ENCODE measurements around the gene FGR. TPM values are rescaled to one million over a fixed set of nuclear protein-coding genes. Genes with fewer than 3 reads are reported as not detected.

FGR gene
- total and polyA plus RNA-seq, 2 of the 13 experiments (the other 11 are each of a cell fraction or from before 2014, with no cell fraction given), result not detected

- TF ChIP-seq ZKSCAN5 (CRISPR knock-in tag; IDR thresholded peaks at IDR 0.05) (no peak), ZNF563 (CRISPR knock-in tag; IDR thresholded peaks at IDR 0.05) (no peak), ZNF253 (CRISPR knock-in tag; IDR thresholded peaks at IDR 0.05; ENCODE audit: borderline replicate concordance) (no peak), NR2F6 (IDR thresholded peaks at IDR 0.05) (no peak), NR2F6 (CRISPR knock-in tag; IDR thresholded peaks at IDR 0.05) (0 out of 2 replicates have a peak, but pooled peaks have one; percentile 32), REPIN1 (CRISPR knock-in tag; IDR thresholded peaks at IDR 0.05; ENCODE audit: borderline replicate concordance, low read depth) (no peak), ZNF772 (CRISPR knock-in tag; IDR thresholded peaks at IDR 0.05) (no peak), ZBTB21 (CRISPR knock-in tag; IDR thresholded peaks at IDR 0.05) (no peak), ZNF263 (CRISPR knock-in tag; IDR thresholded peaks at IDR 0.05) (no peak), CCAR2 (optimal IDR thresholded peaks at IDR 0.05; ENCODE audit: low read depth, low read length) (no peak), KLF15 (CRISPR knock-in tag; IDR thresholded peaks at IDR 0.05; ENCODE audit: borderline replicate concordance) (no peak), ZNF883 (CRISPR knock-in tag; IDR thresholded peaks at IDR 0.05; ENCODE audit: not compliant biosample characterization) (no peak), GABPA (IDR thresholded peaks at IDR 0.05; ENCODE audit: low read depth, low read length) (no peak), GABPA (CRISPR knock-in tag; IDR thresholded peaks at IDR 0.05; ENCODE audit: low read depth) (no peak), SNAPC4 (CRISPR knock-in tag; IDR thresholded peaks at IDR 0.05) (no peak)
- TF ChIP-seq, protein P1, sequence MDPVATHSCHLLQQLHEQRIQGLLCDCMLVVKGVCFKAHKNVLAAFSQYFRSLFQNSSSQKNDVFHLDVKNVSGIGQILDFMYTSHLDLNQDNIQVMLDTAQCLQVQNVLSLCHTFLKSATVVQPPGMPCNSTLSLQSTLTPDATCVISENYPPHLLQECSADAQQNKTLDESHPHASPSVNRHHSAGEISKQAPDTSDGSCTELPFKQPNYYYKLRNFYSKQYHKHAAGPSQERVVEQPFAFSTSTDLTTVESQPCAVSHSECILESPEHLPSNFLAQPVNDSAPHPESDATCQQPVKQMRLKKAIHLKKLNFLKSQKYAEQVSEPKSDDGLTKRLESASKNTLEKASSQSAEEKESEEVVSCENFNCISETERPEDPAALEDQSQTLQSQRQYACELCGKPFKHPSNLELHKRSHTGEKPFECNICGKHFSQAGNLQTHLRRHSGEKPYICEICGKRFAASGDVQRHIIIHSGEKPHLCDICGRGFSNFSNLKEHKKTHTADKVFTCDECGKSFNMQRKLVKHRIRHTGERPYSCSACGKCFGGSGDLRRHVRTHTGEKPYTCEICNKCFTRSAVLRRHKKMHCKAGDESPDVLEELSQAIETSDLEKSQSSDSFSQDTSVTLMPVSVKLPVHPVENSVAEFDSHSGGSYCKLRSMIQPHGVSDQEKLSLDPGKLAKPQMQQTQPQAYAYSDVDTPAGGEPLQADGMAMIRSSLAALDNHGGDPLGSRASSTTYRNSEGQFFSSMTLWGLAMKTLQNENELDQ (CRISPR knock-in tag; IDR thresholded peaks at IDR 0.05; ENCODE audit: borderline replicate concordance), result no peak
- TF ChIP-seq, protein P2, sequence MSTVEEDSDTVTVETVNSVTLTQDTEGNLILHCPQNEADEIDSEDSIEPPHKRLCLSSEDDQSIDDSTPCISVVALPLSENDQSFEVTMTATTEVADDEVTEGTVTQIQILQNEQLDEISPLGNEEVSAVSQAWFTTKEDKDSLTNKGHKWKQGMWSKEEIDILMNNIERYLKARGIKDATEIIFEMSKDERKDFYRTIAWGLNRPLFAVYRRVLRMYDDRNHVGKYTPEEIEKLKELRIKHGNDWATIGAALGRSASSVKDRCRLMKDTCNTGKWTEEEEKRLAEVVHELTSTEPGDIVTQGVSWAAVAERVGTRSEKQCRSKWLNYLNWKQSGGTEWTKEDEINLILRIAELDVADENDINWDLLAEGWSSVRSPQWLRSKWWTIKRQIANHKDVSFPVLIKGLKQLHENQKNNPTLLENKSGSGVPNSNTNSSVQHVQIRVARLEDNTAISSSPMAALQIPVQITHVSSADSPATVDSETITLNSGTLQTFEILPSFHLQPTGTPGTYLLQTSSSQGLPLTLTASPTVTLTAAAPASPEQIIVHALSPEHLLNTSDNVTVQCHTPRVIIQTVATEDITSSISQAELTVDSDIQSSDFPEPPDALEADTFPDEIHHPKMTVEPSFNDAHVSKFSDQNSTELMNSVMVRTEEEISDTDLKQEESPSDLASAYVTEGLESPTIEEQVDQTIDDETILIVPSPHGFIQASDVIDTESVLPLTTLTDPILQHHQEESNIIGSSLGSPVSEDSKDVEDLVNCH (CRISPR knock-in tag; IDR thresholded peaks at IDR 0.05), result no peak
- TF ChIP-seq, protein P3, sequence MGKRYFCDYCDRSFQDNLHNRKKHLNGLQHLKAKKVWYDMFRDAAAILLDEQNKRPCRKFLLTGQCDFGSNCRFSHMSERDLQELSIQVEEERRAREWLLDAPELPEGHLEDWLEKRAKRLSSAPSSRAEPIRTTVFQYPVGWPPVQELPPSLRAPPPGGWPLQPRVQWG (CRISPR knock-in tag; IDR thresholded peaks at IDR 0.05; ENCODE audit: borderline replicate concordance, low read depth), result no peak
- TF ChIP-seq, protein P4, sequence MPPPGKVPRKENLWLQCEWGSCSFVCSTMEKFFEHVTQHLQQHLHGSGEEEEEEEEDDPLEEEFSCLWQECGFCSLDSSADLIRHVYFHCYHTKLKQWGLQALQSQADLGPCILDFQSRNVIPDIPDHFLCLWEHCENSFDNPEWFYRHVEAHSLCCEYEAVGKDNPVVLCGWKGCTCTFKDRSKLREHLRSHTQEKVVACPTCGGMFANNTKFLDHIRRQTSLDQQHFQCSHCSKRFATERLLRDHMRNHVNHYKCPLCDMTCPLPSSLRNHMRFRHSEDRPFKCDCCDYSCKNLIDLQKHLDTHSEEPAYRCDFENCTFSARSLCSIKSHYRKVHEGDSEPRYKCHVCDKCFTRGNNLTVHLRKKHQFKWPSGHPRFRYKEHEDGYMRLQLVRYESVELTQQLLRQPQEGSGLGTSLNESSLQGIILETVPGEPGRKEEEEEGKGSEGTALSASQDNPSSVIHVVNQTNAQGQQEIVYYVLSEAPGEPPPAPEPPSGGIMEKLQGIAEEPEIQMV (CRISPR knock-in tag; IDR thresholded peaks at IDR 0.05; ENCODE audit: low read depth), result no peak
These were observed 63.5 kb downstream of the FGR start (continued) for GRCh38 chr1:27571439-27572018.
